Smooth muscle cell (in vitro differentiated cells): Measurements from ENCODE around the gene GATA2. TPM values are rescaled to one million over a fixed set of nuclear protein-coding genes. Genes with fewer than 3 reads are reported as not detected.

Source experiments
- DNase-seq: peaks from one replicate; lab custom pipeline; 2025; ENCODE audit not compliant: unreplicated experiment; lab: John Stamatoyannopoulos, UW
- H2AFZ ChIP-seq: fragments of 200-600 bp; sonication (generic); 2 replicates; pipeline ENCODE4 v1.6.0; 2016; ENCODE audit warnings: antibody characterized with exemption, low read depth, mild to moderate bottlenecking
- H3F3A ChIP-seq: fragments of 200-600 bp; sonication (generic); 2 replicates; pipeline ENCODE4 v1.6.0; 2017; ENCODE audit warnings: antibody characterized with exemption, low read depth
- H3K27ac ChIP-seq: fragments of 200-600 bp; sonication (generic); 2 replicates; pipeline ENCODE4 v1.5.1; 2016; ENCODE audit warnings: low read depth, mild to moderate bottlenecking
- H3K27me3 ChIP-seq: fragments of 200-600 bp; sonication (generic); 2 replicates; pipeline ENCODE4 v1.6.1; 2016; ENCODE audit warnings: low read depth, mild to moderate bottlenecking
- H3K36me3 ChIP-seq: fragments of 200-600 bp; sonication (generic); 2 replicates; pipeline ENCODE4 v1.5.1; 2016; ENCODE audit warnings: low read depth
- H3K4me1 ChIP-seq: fragments of 200-600 bp; sonication (generic); 2 replicates; pipeline ENCODE4 v1.5.1; 2016; ENCODE audit warnings: low read depth
- H3K4me2 ChIP-seq: fragments of 200-600 bp; sonication (generic); 2 replicates; pipeline ENCODE4 v1.6.0; 2016; ENCODE audit warnings: mild to moderate bottlenecking
- H3K4me3 ChIP-seq: fragments of 200-600 bp; sonication (generic); 2 replicates; pipeline ENCODE4 v1.5.1; 2016; ENCODE audit warnings: mild to moderate bottlenecking
- H3K79me2 ChIP-seq: fragments of 200-600 bp; sonication (generic); 2 replicates; pipeline ENCODE4 v1.6.0; 2016; ENCODE audit warnings: low read depth, mild to moderate bottlenecking
- H3K9ac ChIP-seq: fragments of 200-600 bp; sonication (generic); 2 replicates; pipeline ENCODE4 v1.6.0; 2016; ENCODE audit warnings: low read depth
- H3K9me3 ChIP-seq: fragments of 200-600 bp; sonication (generic); replicated peaks from 2 replicates; pipeline ENCODE4 v1.5.1; 2016; ENCODE audit warnings: low read depth
- H4K20me1 ChIP-seq: fragments of 200-600 bp; sonication (generic); 2 replicates; pipeline ENCODE4 v1.6.0; 2016; ENCODE audit warnings: low read depth
- CTCF ChIP-seq: fragments of 200-600 bp; sonication (generic); IDR thresholded peaks from 2 replicates; pipeline ENCODE4 v1.5.1; 2017; ENCODE audit warnings: borderline replicate concordance, mild to moderate bottlenecking, antibody characterized with exemption; ENCODE audit not compliant: insufficient read depth, poor library complexity, severe bottlenecking
- WGBS: methylation state at CpG from one replicate; pipeline ENCODE4 v1.1.7; 2016; ENCODE audit warnings: low lambda C conversion rate; 5-methylcytosine and 5-hydroxymethylcytosine counted together
- polyA plus RNA-seq: library from polyadenylated mRNA; unstranded; fragments of >200 nt; fragmentation: Nextera tagmentation; extraction: Ambion mirVana; gene quantifications from 2 replicates; pipeline ENCODE4 v1.2.1, GENCODE V29; 2016
- total RNA-seq: library from RNA; depleted of rRNA; stranded (reverse); fragments of >200 nt; gene quantifications from 2 replicates; pipeline ENCODE4 v1.2.3, GENCODE V29; 2014

Gene GATA2
- total and polyA plus RNA-seq, 2 experiments from 2014 or later = 5.8 to 6.8 TPM

GRCh38 chr3:128497305-128498126, 4.5 kb upstream of the GATA2 start:
- no peaks in the 10 kb centered on the region for H3K79me2 ChIP-seq
- peaks cover 8% of the 10 kb centered on the region for H3K4me1 ChIP-seq
- H3K27ac ChIP-seq = no peak overlapping the region
- H3K4me2 ChIP-seq = peak overlapping the region; percentile 90
- H2AFZ ChIP-seq = peak overlapping the region; percentile 66
- 2% methylated on average over 73 of the region's 77 CpGs for WGBS
- H3F3A ChIP-seq = peaks cover 6% of the 10 kb centered on the region
- peaks cover 49% of the 10 kb centered on the region for H3K27me3 ChIP-seq
- H3K4me3 ChIP-seq = peak overlapping the region; percentile 64
- H3K9me3 ChIP-seq = no peaks in the 10 kb centered on the region
- peak; percentile 76 for DNase-seq
- H4K20me1 ChIP-seq = peaks cover 45% of the 10 kb centered on the region
- peak overlapping the region; percentile 34 for H3K9ac ChIP-seq
- TF ChIP-seq CTCF = peak; percentile 79
- no peaks in the 10 kb centered on the region for H3K36me3 ChIP-seq

- no peak overlapping the region for H3K27ac ChIP-seq
- no peak overlapping the region for H3K9ac ChIP-seq
- peaks cover 12% of the 10 kb centered on the region for H3K4me1 ChIP-seq
- TF ChIP-seq CTCF = no peak
- peaks cover 57% of the 10 kb centered on the region for H3K27me3 ChIP-seq
- peaks cover 6% of the 10 kb centered on the region for H3F3A ChIP-seq
- H3K4me2 ChIP-seq = peak overlapping the region; percentile 90
- peaks cover 53% of the 10 kb centered on the region for H4K20me1 ChIP-seq
- no peaks in the 10 kb centered on the region for H3K36me3 ChIP-seq
- H3K4me3 ChIP-seq = peak overlapping the region; percentile 64
- no peak overlapping the region for H2AFZ ChIP-seq
- no peaks in the 10 kb centered on the region for H3K9me3 ChIP-seq
- DNase-seq = no peak
- WGBS = 22% methylated on average over 45 of the region's 45 CpGs
- H3K79me2 ChIP-seq = no peaks in the 10 kb centered on the region
These were observed 3.8 kb upstream of the GATA2 start for GRCh38 chr3:128496602-128497304.

- Histone ChIP-seq H3F3A (peaks cover 6% of the 10 kb centered on the region), H3K27ac (no peak overlapping the region), H3K4me1 (peaks cover 12% of the 10 kb centered on the region), H3K9me3 (no peaks in the 10 kb centered on the region), H3K9ac (no peak overlapping the region), H3K4me3 (no peak overlapping the region), H3K4me2 (peak overlapping the region; percentile 90), H2AFZ (no peak overlapping the region), H4K20me1 (peaks cover 59% of the 10 kb centered on the region), H3K79me2 (no peaks in the 10 kb centered on the region), H3K27me3 (peaks cover 64% of the 10 kb centered on the region), H3K36me3 (no peaks in the 10 kb centered on the region)
- WGBS = 11% methylated on average over 28 of the region's 32 CpGs
- TF ChIP-seq CTCF = no peak
- DNase-seq = no peak
These were observed 3.1 kb upstream of the GATA2 start for GRCh38 chr3:128496019-128496601.
